Ascending aorta (tissue), 2 donors: ENCODE data around the gene SRPK2. TPM values are rescaled to one million over a fixed set of nuclear protein-coding genes. Genes with fewer than 3 reads are reported as not detected.

Experiments
- DNase-seq, 2 donors: peaks; one replicate each; pipeline ENCODE4 v3.0.0-alpha.2; 2019; ENCODE audit warnings: low spot score in 2 of 2
- H3K27ac ChIP-seq, 2 donors: fragments of 200-600 bp; sonication (generic); one replicate each; pipeline ENCODE4 v1.5.1; 2016 to 2017; ENCODE audit warnings: mild to moderate bottlenecking in 1 of 2
- H3K27me3 ChIP-seq: fragments of 200-600 bp; sonication (generic); one replicate; pipeline ENCODE4 v1.5.1; 2017
- H3K36me3 ChIP-seq, 2 donors: fragments of 200-600 bp; sonication (generic); one replicate each; pipeline ENCODE4 v1.5.1; 2016
- H3K4me1 ChIP-seq, 2 donors: fragments of 200-600 bp; sonication (generic); one replicate each; pipeline ENCODE4 v1.5.1; 2016 to 2017; ENCODE audit warnings: mild to moderate bottlenecking in 1 of 2
- H3K4me3 ChIP-seq, 2 donors: fragments of 200-600 bp; sonication (generic); one replicate each; pipeline ENCODE4 v1.5.1; 2016 to 2017; ENCODE audit warnings: mild to moderate bottlenecking in 1 of 2
- H3K9me3 ChIP-seq, 2 donors: fragments of 200-600 bp; sonication (generic); one replicate each; pipeline ENCODE4 v1.5.1; 2016
- CTCF ChIP-seq, 3 experiments: fragments of 200-600 bp in 2 of 3; fragments of 450-650 bp in 1 of 3; sonication (generic) in 2 of 3; IDR thresholded peaks; one replicate each; pipeline ENCODE4 v1.5.1; 2016 to 2019; ENCODE audit warnings: antibody characterized with exemption in 3 of 3, mild to moderate bottlenecking in 1 of 3, moderate library complexity in 1 of 3
- intact Hi-C: fragments of 100-400 bp; cut with DNase I; formaldehyde crosslinking; loops from one replicate; pipeline ENCODE4 v1.15.1; 2023
- total RNA-seq: library from RNA; depleted of rRNA; stranded (reverse); fragments of >200 nt; gene quantifications from one replicate; pipeline ENCODE4 v1.1.0, GENCODE V29; 2016

SRPK2 gene
- total RNA-seq, 1 donor from 2014 or later, result 26.2 TPM

- H3K36me3 ChIP-seq, result no peaks in the 10 kb centered on the region
- H3K9me3 ChIP-seq, result no peaks in the 10 kb centered on the region
- DNase-seq, result no peak
- intact Hi-C loops, result no loop called here
- peaks cover 0 to 2% of the 10 kb centered on the region in 2 donors for H3K4me1 ChIP-seq
- H3K4me3 ChIP-seq, result no peak overlapping the region
- H3K27me3 ChIP-seq, result no peaks in the 10 kb centered on the region
- no peak for TF ChIP-seq CTCF (IDR thresholded peaks at IDR 0.05)
- no peak overlapping the region for H3K27ac ChIP-seq
Measured at GRCh38 chr7:105222953-105223352, 165.8 kb downstream of the SRPK2 start.

- Histone ChIP-seq H3K27ac (no peak overlapping the region), H3K9me3 (no peaks in the 10 kb centered on the region), H3K4me1 (no peaks in the 10 kb centered on the region), H3K27me3 (no peaks in the 10 kb centered on the region), H3K36me3 (no peaks in the 10 kb centered on the region), H3K4me3 (no peak overlapping the region)
- intact Hi-C loops, result no loop called here
- DNase-seq, result no peak
- TF ChIP-seq CTCF (IDR thresholded peaks at IDR 0.05), result no peak
Measured at GRCh38 chr7:105219771-105220160, 169.0 kb downstream of the SRPK2 start.

GRCh38 chr7:105218939-105219770 lies 169.6 kb downstream of the SRPK2 start:
- no peak for TF ChIP-seq CTCF (IDR thresholded peaks at IDR 0.05)
- Histone ChIP-seq H3K27ac (no peak overlapping the region), H3K9me3 (no peaks in the 10 kb centered on the region), H3K4me1 (no peaks in the 10 kb centered on the region), H3K36me3 (no peaks in the 10 kb centered on the region), H3K4me3 (no peak overlapping the region), H3K27me3 (no peaks in the 10 kb centered on the region)
- intact Hi-C loops, result no loop called here
- DNase-seq, result no peak

- Histone ChIP-seq H3K4me1 (no peaks in the 10 kb centered on the region), H3K36me3 (no peaks in the 10 kb centered on the region), H3K4me3 (no peak overlapping the region), H3K27ac (no peak overlapping the region), H3K9me3 (no peaks in the 10 kb centered on the region), H3K27me3 (no peaks in the 10 kb centered on the region)
- DNase-seq, result no peak
- no peak for TF ChIP-seq CTCF (IDR thresholded peaks at IDR 0.05)
- intact Hi-C loops, result no loop called here
Measured at GRCh38 chr7:105218215-105218614, 170.5 kb downstream of the SRPK2 start.

- Histone ChIP-seq H3K9me3 (no peaks in the 10 kb centered on the region), H3K4me3 (no peak overlapping the region), H3K4me1 (no peaks in the 10 kb centered on the region), H3K36me3 (no peaks in the 10 kb centered on the region), H3K27me3 (no peaks in the 10 kb centered on the region), H3K27ac (no peak overlapping the region)
- no peak for TF ChIP-seq CTCF (IDR thresholded peaks at IDR 0.05)
- intact Hi-C loops, result no loop called here
- DNase-seq, result no peak
Measured at GRCh38 chr7:105216786-105217185, 171.9 kb downstream of the SRPK2 start.
